HEK293T (cell line): ENCODE data around the gene LRRC39.

Source experiments
- CTCF ChIA-PET: fragments of 350-600 bp; formaldehyde crosslinking; extraction: SDS; loops from one replicate; lab custom pipeline; 2021; ENCODE audit warnings: antibody characterized with exemption, inconsistent platforms; lab: Yijun Ruan, JAX
- POLR2A ChIA-PET: fragments of 350-600 bp; formaldehyde crosslinking; extraction: SDS; loops from one replicate; lab custom pipeline; 2020; ENCODE audit warnings: antibody characterized with exemption, inconsistent platforms; lab: Yijun Ruan, JAX
- DNase-seq: peaks from one replicate; pipeline ENCODE4 v3.0.0; 2012; ENCODE audit warnings: mixed read lengths; ENCODE audit errors: extremely low spot score
- ARNT ChIP-seq: fragments of 450-650 bp; IDR thresholded peaks from 2 replicates; pipeline ENCODE4 v1.6.1; 2017; ENCODE audit warnings: mild to moderate bottlenecking
- BHLHE40 ChIP-seq: fragments of 450-650 bp; IDR thresholded peaks from 2 replicates; pipeline ENCODE4 v1.6.1; 2016; ENCODE audit warnings: mild to moderate bottlenecking, moderate library complexity, borderline replicate concordance
- CTBP1 ChIP-seq: fragments of 450-650 bp; IDR thresholded peaks from 2 replicates; pipeline ENCODE4 v1.6.1; 2016; ENCODE audit warnings: borderline replicate concordance
- ELF4 ChIP-seq: fragments of 450-650 bp; IDR thresholded peaks from 2 replicates; pipeline ENCODE4 v1.6.1; 2017; ENCODE audit warnings: antibody characterized with exemption
- FOXA1 ChIP-seq: fragments of 450-650 bp; IDR thresholded peaks from 2 replicates; pipeline ENCODE4 v1.6.1; 2016; ENCODE audit warnings: mild to moderate bottlenecking
- FOXK2 ChIP-seq: fragments of 450-650 bp; IDR thresholded peaks from 2 replicates; pipeline ENCODE4 v1.6.1; 2016; ENCODE audit warnings: mild to moderate bottlenecking
- FOXM1 ChIP-seq: fragments of 450-650 bp; IDR thresholded peaks from 2 replicates; pipeline ENCODE4 v1.6.1; 2017; ENCODE audit warnings: mild to moderate bottlenecking, borderline replicate concordance
- HDGF ChIP-seq: fragments of 450-650 bp; IDR thresholded peaks from 2 replicates; pipeline ENCODE4 v1.6.1; 2017; ENCODE audit warnings: antibody characterized with exemption, borderline replicate concordance
- L3MBTL2 ChIP-seq: fragments of 450-650 bp; conservative IDR thresholded peaks from 2 replicates; pipeline ENCODE4 v1.6.1; 2016; ENCODE audit warnings: mild to moderate bottlenecking
- LEF1 ChIP-seq: fragments of 450-650 bp; IDR thresholded peaks from 2 replicates; pipeline ENCODE4 v1.6.1; 2017; ENCODE audit warnings: mild to moderate bottlenecking, borderline replicate concordance
- NFRKB ChIP-seq: fragments of 450-650 bp; IDR thresholded peaks from 2 replicates; pipeline ENCODE4 v1.6.1; 2016; ENCODE audit warnings: mild to moderate bottlenecking, moderate library complexity
- PKNOX1 ChIP-seq: fragments of 450-650 bp; IDR thresholded peaks from 2 replicates; pipeline ENCODE4 v1.6.1; 2016
- SP1 ChIP-seq: fragments of 450-650 bp; IDR thresholded peaks from 2 replicates; pipeline ENCODE4 v1.6.1; 2017
- SUZ12 ChIP-seq: fragments of 450-650 bp; IDR thresholded peaks from 2 replicates; pipeline ENCODE4 v1.6.1; 2016; ENCODE audit warnings: mild to moderate bottlenecking
- TARDBP ChIP-seq: fragments of 450-650 bp; IDR thresholded peaks from 2 replicates; pipeline ENCODE4 v1.6.1; 2016
- ZNF384 ChIP-seq: fragments of 450-650 bp; IDR thresholded peaks from 2 replicates; pipeline ENCODE4 v1.6.1; 2016

The LRRC39 gene

GRCh38 chr1:100109554-100110066 lies 68.4 kb downstream of the LRRC39 start:
- no peak for DNase-seq
- no peak for TF ChIP-seq FOXK2
- TF ChIP-seq FOXA1: no peak
- no peak for TF ChIP-seq HDGF
- no peak for TF ChIP-seq SUZ12
- TF ChIP-seq L3MBTL2: no peak
- no peak for TF ChIP-seq FOXM1
- no peak for TF ChIP-seq ZNF384
- no peak for TF ChIP-seq BHLHE40
- TF ChIP-seq ARNT: no peak
- TF ChIP-seq CTBP1: no peak
- TF ChIP-seq PKNOX1: no peak
- TF ChIP-seq SP1: no peak
- no peak for TF ChIP-seq TARDBP
- no peak for TF ChIP-seq LEF1
- TF ChIP-seq ELF4: no peak
- TF ChIP-seq NFRKB: no peak
- CTCF ChIA-PET: no interaction called here
- POLR2A ChIA-PET: no interaction called here

- no peak for TF ChIP-seq ZNF384
- TF ChIP-seq SUZ12: no peak
- no peak for TF ChIP-seq BHLHE40
- no peak for TF ChIP-seq TARDBP
- TF ChIP-seq ELF4: no peak
- TF ChIP-seq SP1: no peak
- no peak for TF ChIP-seq HDGF
- TF ChIP-seq PKNOX1: no peak
- TF ChIP-seq CTBP1: no peak
- no peak for TF ChIP-seq FOXA1
- TF ChIP-seq NFRKB: no peak
- no peak for TF ChIP-seq FOXM1
- TF ChIP-seq FOXK2: no peak
- TF ChIP-seq LEF1: no peak
- TF ChIP-seq L3MBTL2: no peak
- TF ChIP-seq ARNT: no peak
- DNase-seq: no peak
- ChIA-PET CTCF (no interaction called here), POLR2A (interaction anchor here (0.6 kb wide), 1 partner anchor 25 kb away, joined by 3 read pairs; the partner anchor contains the start of gene TRMT13)
Observed at GRCh38 chr1:100107696-100108095, 70.4 kb downstream of the LRRC39 start.

- no peak for DNase-seq
- no peak for TF ChIP-seq ELF4
- ChIA-PET POLR2A (no interaction called here), CTCF (no interaction called here)
Observed at GRCh38 chr1:100101564-100101963, 76.5 kb downstream of the LRRC39 start.

GRCh38 chr1:100100202-100100601 lies 77.9 kb downstream of the LRRC39 start:
- no peak for DNase-seq
- no peak for TF ChIP-seq FOXM1
- no peak for TF ChIP-seq PKNOX1
- no peak for TF ChIP-seq SUZ12
- no peak for TF ChIP-seq ELF4
- no peak for TF ChIP-seq FOXA1
- no peak for TF ChIP-seq ZNF384
- no peak for TF ChIP-seq HDGF
- TF ChIP-seq L3MBTL2: no peak
- TF ChIP-seq CTBP1: no peak
- TF ChIP-seq BHLHE40: no peak
- POLR2A ChIA-PET: no interaction called here
- CTCF ChIA-PET: no interaction called here
